WTC11 (cell line): ENCODE results near the gene EPHA6.

Source experiments
- ATF1 ChIP-seq: sonication (generic); formaldehyde crosslinking; IDR thresholded peaks from 2 replicates; pipeline ENCODE4 v1.8.1; 2023; ENCODE audit warnings: mild to moderate bottlenecking, moderate library complexity, missing genetic modification reagents
- ELF4 ChIP-seq: sonication (generic); formaldehyde crosslinking; IDR thresholded peaks from 2 replicates; pipeline ENCODE4 v1.8.1; 2022; ENCODE audit warnings: low read depth, mild to moderate bottlenecking, moderate library complexity, missing genetic modification reagents
- KAT7 ChIP-seq: sonication (generic); formaldehyde crosslinking; IDR thresholded peaks from 2 replicates; pipeline ENCODE4 v1.8.1; 2023; ENCODE audit warnings: missing genetic modification reagents, mild to moderate bottlenecking, borderline replicate concordance
- TEAD4 ChIP-seq: sonication (generic); formaldehyde crosslinking; IDR thresholded peaks from 2 replicates; pipeline ENCODE4 v1.8.0; 2022; ENCODE audit warnings: mild to moderate bottlenecking, missing genetic modification reagents
- ZNF317 ChIP-seq: sonication (generic); formaldehyde crosslinking; IDR thresholded peaks from 2 replicates; pipeline ENCODE4 v1.8.1; 2023; ENCODE audit warnings: low read depth, mild to moderate bottlenecking, moderate library complexity, missing genetic modification reagents, borderline replicate concordance
- TF ChIP-seq, protein P1 (sequence below): sonication (generic); formaldehyde crosslinking; IDR thresholded peaks from 2 replicates; pipeline ENCODE4 v1.8.1; 2023; ENCODE audit warnings: mild to moderate bottlenecking, missing genetic modification reagents, moderate library complexity
- TF ChIP-seq, protein P2 (sequence below): fragments of 200-600 bp; IDR thresholded peaks from 2 replicates; pipeline ENCODE4 v1.8.0; 2022; ENCODE audit warnings: antibody characterized with exemption
- TF ChIP-seq, protein P3 (sequence below): sonication (generic); formaldehyde crosslinking; IDR thresholded peaks from 2 replicates; pipeline ENCODE4 v1.8.1; 2023; ENCODE audit warnings: mild to moderate bottlenecking, missing genetic modification reagents
- TF ChIP-seq, protein P4 (sequence below): sonication (generic); formaldehyde crosslinking; conservative IDR thresholded peaks from 2 replicates; pipeline ENCODE4 v1.8.1; 2022; ENCODE audit warnings: mild to moderate bottlenecking, missing genetic modification reagents
- TF ChIP-seq, protein P5 (sequence below): sonication (generic); formaldehyde crosslinking; IDR thresholded peaks from 2 replicates; pipeline ENCODE4 v1.8.1; 2022; ENCODE audit warnings: missing genetic modification reagents, borderline replicate concordance
- TF ChIP-seq, protein P6 (sequence below): sonication (generic); formaldehyde crosslinking; IDR thresholded peaks from 2 replicates; pipeline ENCODE4 v1.8.0; 2022; ENCODE audit warnings: mild to moderate bottlenecking, missing genetic modification reagents
- TF ChIP-seq, protein P7 (sequence below): sonication (generic); formaldehyde crosslinking; IDR thresholded peaks from 2 replicates; pipeline ENCODE4 v1.8.0; 2023; ENCODE audit warnings: missing genetic modification reagents

DNA sequence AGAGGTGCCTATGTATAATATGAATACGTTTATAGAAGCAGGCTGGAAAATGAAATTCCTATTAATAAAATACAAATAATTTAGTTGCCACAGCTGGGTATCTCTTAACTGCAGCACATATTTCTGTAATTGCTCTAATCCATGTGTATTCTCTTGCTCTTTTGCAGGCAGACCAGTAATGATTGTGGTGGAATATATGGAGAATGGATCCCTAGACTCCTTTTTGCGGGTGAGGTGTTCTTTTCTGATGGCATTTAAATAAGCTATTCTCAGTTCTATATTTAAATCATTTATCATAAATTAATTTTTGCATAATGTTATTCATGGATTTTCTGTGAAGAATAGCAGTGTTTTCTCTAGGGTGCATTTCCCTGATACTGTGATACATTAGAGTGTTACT is 796.2 kb downstream of the EPHA6 start:
- no peak for TF ChIP-seq ATF1 (CRISPR knock-in tag)
- TF ChIP-seq, protein P1, sequence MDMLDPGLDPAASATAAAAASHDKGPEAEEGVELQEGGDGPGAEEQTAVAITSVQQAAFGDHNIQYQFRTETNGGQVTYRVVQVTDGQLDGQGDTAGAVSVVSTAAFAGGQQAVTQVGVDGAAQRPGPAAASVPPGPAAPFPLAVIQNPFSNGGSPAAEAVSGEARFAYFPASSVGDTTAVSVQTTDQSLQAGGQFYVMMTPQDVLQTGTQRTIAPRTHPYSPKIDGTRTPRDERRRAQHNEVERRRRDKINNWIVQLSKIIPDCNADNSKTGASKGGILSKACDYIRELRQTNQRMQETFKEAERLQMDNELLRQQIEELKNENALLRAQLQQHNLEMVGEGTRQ (CRISPR knock-in tag): no peak
- TF ChIP-seq, protein P2, sequence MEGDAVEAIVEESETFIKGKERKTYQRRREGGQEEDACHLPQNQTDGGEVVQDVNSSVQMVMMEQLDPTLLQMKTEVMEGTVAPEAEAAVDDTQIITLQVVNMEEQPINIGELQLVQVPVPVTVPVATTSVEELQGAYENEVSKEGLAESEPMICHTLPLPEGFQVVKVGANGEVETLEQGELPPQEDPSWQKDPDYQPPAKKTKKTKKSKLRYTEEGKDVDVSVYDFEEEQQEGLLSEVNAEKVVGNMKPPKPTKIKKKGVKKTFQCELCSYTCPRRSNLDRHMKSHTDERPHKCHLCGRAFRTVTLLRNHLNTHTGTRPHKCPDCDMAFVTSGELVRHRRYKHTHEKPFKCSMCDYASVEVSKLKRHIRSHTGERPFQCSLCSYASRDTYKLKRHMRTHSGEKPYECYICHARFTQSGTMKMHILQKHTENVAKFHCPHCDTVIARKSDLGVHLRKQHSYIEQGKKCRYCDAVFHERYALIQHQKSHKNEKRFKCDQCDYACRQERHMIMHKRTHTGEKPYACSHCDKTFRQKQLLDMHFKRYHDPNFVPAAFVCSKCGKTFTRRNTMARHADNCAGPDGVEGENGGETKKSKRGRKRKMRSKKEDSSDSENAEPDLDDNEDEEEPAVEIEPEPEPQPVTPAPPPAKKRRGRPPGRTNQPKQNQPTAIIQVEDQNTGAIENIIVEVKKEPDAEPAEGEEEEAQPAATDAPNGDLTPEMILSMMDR: no peak
- TF ChIP-seq, protein P3, sequence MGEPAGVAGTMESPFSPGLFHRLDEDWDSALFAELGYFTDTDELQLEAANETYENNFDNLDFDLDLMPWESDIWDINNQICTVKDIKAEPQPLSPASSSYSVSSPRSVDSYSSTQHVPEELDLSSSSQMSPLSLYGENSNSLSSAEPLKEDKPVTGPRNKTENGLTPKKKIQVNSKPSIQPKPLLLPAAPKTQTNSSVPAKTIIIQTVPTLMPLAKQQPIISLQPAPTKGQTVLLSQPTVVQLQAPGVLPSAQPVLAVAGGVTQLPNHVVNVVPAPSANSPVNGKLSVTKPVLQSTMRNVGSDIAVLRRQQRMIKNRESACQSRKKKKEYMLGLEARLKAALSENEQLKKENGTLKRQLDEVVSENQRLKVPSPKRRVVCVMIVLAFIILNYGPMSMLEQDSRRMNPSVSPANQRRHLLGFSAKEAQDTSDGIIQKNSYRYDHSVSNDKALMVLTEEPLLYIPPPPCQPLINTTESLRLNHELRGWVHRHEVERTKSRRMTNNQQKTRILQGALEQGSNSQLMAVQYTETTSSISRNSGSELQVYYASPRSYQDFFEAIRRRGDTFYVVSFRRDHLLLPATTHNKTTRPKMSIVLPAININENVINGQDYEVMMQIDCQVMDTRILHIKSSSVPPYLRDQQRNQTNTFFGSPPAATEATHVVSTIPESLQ (CRISPR knock-in tag): no peak
- no peak for TF ChIP-seq ZNF317 (CRISPR knock-in tag)
- TF ChIP-seq, protein P4, sequence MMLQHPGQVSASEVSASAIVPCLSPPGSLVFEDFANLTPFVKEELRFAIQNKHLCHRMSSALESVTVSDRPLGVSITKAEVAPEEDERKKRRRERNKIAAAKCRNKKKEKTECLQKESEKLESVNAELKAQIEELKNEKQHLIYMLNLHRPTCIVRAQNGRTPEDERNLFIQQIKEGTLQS (CRISPR knock-in tag): no peak
- no peak for TF ChIP-seq TEAD4
- TF ChIP-seq, protein P5, sequence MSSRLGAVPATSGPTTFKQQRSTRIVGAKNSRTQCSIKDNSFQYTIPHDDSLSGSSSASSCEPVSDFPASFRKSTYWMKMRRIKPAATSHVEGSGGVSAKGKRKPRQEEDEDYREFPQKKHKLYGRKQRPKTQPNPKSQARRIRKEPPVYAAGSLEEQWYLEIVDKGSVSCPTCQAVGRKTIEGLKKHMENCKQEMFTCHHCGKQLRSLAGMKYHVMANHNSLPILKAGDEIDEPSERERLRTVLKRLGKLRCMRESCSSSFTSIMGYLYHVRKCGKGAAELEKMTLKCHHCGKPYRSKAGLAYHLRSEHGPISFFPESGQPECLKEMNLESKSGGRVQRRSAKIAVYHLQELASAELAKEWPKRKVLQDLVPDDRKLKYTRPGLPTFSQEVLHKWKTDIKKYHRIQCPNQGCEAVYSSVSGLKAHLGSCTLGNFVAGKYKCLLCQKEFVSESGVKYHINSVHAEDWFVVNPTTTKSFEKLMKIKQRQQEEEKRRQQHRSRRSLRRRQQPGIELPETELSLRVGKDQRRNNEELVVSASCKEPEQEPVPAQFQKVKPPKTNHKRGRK (CRISPR knock-in tag): no peak
- TF ChIP-seq, protein P6, sequence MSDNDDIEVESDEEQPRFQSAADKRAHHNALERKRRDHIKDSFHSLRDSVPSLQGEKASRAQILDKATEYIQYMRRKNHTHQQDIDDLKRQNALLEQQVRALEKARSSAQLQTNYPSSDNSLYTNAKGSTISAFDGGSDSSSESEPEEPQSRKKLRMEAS (CRISPR knock-in tag): no peak
- no peak for TF ChIP-seq ELF4 (CRISPR knock-in tag)
- TF ChIP-seq, protein P7, sequence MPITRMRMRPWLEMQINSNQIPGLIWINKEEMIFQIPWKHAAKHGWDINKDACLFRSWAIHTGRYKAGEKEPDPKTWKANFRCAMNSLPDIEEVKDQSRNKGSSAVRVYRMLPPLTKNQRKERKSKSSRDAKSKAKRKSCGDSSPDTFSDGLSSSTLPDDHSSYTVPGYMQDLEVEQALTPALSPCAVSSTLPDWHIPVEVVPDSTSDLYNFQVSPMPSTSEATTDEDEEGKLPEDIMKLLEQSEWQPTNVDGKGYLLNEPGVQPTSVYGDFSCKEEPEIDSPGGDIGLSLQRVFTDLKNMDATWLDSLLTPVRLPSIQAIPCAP (CRISPR knock-in tag): no peak
- no peak for TF ChIP-seq KAT7 (CRISPR knock-in tag)
